ENCODE measurements around the gene ZNHIT6.
A peak's percentile ranks its signal among the peaks of the same experiment; 100 is the strongest.
"Not testable (repeated sequence)": the region's sequence is repeated elsewhere in the genome, so short reads cannot be mapped to it uniquely, and the experiment has no call there.

ZNHIT6 gene

DNA sequence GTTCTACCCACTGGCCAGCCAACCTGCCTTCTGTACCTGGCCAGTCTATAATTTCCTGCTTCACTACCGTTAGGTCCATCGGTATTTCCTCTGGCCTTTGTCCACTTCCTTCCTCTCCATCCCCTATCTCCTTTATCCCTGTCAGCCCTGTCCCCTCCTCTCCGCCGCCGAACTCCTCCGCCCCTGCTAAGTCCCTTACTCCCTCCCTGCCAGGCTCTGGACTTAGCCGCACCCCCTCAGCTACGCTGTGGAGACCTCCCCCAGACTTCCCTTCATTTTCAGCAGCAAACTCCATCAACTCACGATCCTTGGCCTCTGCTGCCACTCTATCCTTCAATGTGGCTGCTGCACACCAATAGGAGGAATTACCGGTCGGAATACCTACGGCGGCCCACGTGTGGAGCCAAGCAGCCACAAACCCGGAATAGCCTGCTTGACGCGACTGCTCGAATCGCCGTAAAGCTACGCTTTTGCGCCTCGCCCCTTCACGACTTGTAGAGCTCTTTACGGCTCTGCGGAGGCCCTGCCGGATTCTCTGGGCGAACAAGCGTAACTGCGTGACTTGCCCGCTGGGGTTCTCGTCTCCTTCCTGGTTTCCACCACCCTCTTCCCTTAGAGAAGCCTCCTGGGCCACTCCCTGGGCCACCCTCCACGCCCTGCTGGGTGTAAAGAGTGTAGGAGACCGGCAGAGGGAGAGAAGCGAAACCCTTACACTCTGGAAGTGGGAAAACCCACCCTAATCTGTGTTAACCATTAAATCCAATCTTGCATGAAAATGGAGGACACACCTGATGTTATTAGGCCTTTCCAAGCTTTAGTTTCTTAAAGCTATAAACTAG is at the start of gene ZNHIT6:
ZNHIT6 (minus strand) TSS at position 444 of the 839 bp plus-strand sequence; CDS start at position 295, 149 bp downstream.
- peak; percentile 90 for DNase-seq (ENCODE audit: low spot score)

DNA sequence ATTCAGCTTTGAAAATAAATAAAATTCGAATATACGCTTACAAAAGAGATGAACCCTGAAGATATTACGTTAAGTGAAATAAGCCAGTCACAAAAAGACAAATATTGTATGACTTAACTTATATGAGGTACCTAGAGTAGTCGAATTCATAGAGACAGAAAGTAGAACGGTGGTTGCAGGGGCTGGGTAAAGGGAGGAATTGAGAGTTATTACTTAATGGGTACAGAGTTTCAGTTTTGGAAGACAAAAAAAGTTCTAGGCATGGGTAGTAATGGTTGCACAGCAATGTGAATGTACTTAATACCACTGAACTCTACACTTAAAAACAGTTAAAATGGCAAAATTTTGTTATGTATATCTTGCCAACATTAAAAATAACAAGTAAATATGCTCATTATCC is 48.6 kb upstream of the ZNHIT6 start:
- no peak for DNase-seq (ENCODE audit: low spot score)

DNA sequence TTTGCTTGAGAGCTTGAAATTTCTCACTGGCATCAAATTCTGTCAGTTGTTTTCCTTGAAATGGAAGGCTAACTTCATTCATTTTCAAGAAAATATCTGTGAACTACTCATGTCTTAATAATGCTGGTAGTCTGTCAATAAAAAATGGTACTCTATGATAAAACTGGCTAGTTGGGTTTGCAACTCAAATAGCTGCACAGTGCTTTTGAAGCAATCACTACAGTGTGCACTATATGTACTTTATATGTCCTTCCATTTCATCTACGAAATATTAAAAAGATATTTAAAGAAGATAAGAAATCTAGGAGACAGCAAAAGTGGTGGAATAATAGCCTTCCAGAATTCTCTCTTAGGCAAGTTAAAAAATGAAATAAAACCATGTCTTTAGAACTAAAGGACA is 39.9 kb upstream of the ZNHIT6 start:
- no peak for DNase-seq (ENCODE audit: low spot score)

- DNase-seq (ENCODE audit: low spot score), result no peak
Measured at GRCh38 chr1:85746777-85747176, 38.5 kb upstream of the ZNHIT6 start.

DNA sequence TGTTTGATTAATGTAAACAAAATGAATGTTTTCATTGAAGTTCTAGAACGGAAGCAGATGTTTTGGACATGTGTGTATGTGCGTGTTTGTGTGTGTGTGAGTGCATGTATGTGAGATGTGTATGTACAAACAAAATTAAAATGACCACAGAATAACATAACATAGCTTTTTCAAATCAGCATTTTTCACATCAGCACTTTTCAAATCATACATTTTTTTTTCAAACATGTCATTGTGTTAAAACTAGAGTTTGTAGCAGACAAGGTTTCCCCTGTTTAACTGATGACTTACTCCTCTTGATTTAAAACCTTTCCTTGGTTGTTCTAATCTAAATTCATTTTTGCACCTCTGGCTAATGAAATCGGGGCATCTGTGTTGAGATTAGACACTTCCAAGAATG is 35.6 kb upstream of the ZNHIT6 start:
- no peak for DNase-seq (ENCODE audit: low spot score)

GRCh38 chr1:85734931-85735330 is 26.7 kb upstream of the ZNHIT6 start:
- no peak for DNase-seq (ENCODE audit: low spot score)

- no peak for DNase-seq (ENCODE audit: low spot score)
Measured at GRCh38 chr1:85718678-85719340, 10.6 kb upstream of the ZNHIT6 start.

DNA sequence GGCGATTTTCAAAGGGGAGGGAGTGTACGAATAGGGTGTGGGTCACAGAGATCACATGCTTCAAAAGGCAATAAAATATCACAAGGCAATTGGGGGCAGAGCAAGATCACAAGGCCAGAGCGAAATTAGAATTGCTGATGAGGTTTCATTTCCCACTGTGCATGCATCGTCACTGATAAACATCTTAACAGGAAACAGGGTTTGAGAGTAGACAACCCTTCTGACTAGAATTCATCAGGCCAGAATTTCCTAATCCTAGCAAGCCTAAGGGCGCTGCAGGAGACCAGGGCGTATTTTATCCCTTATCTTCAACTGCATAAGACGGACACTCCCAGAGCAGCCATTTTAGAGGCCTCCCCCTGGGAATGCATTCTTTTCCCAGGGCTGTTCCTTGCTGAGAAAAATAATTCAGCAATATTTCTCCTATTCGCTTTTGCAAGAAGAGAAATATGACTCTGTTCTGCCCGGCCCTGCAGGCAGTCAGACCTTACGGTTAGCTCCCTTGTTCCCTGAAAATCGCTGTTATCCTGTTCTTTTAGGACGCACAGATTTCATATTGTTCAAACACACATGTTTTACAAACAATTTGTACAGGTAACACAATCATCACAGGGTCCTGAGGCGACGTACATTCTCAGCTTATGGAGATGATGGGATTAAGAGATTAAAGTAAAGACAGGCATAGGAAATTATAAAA is 6.3 kb upstream of the ZNHIT6 start:
- DNase-seq (ENCODE audit: low spot score), result not testable (repeated sequence)

DNA sequence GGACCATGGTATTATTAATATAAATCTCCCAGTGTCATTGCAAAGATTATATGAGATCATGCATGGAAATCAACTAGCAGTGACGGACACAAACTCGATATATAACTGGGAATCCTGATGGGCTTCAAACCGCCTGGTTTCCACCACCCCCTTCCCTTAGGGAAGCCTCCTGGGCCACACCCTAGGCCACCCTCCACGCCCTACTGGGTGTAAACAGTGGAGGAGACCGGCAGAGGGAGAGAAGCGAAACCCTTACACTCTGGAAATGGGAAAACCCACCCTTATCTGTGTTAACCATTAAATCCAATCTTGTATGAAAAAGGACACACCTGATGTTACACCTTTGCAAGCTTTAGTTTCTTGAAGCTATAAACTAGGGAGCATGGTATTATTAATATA is 595 bp upstream of the ZNHIT6 start:
- DNase-seq (ENCODE audit: low spot score), result no peak

DNA sequence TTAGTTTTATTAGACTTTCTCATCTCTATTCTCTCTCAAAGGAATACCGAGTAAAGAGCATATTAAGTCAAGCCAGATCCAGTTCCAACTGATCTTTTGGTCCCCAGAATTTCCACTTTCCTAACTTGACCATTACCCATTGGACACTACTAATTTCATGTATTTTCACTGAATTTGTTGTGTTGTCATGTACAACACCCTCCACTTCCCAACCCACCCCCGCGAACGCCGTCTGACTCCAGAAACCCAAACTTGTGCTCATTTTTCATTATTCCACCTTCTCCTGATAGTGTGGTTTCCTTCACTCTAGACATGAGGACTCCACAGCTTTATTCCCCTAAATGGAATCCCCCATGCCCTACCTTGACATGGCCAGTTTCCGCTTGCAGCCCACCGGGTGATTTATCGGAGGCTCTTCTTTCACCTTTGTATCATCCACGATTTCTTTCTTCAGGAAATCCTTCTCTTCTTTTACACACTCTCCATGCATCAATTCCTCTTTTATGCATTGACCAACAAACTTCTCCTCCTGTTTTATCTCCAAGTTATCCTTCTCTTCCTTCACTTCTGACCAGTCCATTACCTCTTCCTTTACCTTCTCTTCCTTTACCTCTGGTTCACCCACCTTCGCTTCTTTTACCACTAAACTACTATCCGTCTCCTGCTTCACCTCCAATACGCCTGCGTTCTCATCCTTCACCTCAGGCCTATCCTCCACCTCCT is 805 bp downstream of the ZNHIT6 start:
- DNase-seq (ENCODE audit: low spot score), result no peak

DNA sequence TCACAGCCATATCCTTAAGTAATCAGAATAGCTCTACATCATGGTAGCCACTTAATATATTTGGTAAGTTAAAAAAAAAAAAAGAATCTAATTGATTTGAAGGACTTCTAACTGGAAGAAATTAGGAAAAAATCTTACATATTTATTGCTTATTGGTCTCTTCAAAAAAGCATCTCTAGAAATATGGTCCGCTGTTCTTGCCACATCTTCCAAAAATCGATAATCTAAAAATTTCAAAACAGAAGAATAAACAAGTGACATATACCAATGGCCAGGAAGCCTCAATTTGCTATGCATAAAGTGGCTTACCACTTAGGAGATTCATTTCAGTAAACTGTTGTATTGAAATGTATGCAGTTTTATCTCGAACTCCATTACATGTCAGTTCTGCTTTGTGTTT is 2.3 kb downstream of the ZNHIT6 start:
- DNase-seq (ENCODE audit: low spot score), result no peak

- DNase-seq (ENCODE audit: low spot score), result no peak
Measured at GRCh38 chr1:85700422-85700821, 7.8 kb downstream of the ZNHIT6 start.

- no peak for DNase-seq (ENCODE audit: low spot score)
Measured at GRCh38 chr1:85697895-85698294, 10.3 kb downstream of the ZNHIT6 start.

DNA sequence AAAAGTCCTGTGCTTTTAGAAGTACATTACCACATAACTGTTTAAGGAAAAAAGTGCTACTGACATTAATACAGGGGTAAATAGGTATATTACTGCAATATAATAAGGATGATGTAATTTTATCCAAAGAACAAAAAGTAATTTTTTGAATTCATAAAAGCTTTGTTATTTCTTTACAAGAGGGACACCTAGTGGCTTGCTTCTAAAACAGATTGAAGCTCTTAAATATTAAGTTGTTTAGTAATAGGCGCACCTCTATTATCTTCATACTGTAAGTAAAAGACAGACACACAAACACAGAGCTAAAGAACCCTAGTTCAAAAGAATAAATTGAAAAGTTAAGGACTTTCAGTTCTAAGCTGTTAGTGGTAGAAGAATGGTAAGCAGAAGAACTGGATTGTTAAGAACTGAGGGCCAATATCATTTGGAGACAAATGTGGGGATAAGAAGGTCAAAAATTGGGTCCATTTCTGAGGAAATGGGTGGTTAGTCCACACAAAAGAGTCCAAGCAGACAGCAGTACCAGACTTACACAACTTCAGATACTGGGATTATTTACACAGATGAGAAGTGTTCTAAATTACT is 15.4 kb downstream of the ZNHIT6 start:
- DNase-seq (ENCODE audit: low spot score), result no peak

DNA sequence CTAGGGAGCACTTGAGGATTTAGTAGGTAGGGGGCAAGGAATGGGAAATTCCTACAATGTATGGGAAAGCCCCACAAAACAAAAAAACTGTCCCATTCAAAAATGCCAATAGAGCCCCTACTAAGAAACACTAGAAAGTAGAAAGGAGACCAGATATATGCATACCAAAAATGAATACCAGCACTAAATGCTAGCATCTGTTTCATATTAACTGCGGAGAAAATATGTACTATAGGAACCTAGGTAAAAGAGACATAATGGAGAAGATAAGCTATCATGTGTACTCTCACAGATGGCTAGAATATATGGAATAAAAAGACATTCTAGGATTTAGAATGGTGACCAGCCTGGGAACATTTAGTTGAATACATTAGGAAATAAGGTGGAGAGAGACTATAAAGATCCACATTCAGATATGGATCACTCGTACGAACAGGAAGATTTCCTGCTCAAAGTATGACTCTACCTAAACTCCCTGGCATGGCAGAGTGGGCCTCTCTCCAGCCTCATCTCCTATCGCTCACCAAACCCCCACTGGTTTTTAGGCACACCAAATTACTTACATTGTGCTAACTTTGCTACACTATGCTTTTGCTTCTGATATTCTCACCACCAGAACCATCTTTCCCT is 18.3 kb downstream of the ZNHIT6 start:
- DNase-seq (ENCODE audit: low spot score), result no peak

DNA sequence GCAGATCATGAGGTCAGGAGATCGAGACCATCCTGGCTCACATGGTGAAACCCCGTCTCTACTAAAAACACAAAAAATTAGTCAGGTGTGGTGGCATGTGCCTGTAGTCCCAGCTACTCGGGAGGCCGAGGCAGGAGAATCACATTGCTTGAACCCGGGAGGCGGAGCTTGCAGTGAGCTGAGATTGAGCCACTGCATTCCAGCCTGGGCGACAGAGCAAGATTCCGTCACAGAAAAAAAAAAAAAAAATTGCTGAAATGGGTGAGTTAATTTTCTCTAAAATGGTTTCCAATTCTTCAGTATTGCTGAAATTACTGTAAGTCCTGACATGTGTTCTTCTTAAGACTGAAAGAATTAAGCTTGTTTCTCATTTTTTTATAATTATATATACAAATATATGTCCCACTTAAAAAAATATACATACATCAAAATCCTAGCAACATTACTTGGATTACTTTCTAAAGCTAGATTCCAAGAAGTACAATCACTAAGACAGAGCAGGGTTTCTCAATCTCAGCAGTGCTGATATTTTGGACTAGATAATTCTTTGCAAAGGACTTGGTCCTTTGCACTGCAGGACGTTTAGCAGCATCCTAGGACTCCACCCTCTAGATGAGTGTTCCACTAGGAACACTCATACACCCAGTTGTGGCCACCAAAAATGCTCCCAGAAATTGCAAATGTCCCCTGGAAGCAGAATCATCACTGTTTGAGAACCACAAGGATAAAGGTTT is 24.8 kb downstream of the ZNHIT6 start:
- no peak for DNase-seq (ENCODE audit: low spot score)

GRCh38 chr1:85681087-85681486 is 27.1 kb downstream of the ZNHIT6 start:
- DNase-seq (ENCODE audit: low spot score), result no peak

GRCh38 chr1:85678193-85678592 is 30.0 kb downstream of the ZNHIT6 start:
- DNase-seq (ENCODE audit: low spot score), result no peak

GRCh38 chr1:85677656-85678055 is 30.6 kb downstream of the ZNHIT6 start:
- no peak for DNase-seq (ENCODE audit: low spot score)

DNA sequence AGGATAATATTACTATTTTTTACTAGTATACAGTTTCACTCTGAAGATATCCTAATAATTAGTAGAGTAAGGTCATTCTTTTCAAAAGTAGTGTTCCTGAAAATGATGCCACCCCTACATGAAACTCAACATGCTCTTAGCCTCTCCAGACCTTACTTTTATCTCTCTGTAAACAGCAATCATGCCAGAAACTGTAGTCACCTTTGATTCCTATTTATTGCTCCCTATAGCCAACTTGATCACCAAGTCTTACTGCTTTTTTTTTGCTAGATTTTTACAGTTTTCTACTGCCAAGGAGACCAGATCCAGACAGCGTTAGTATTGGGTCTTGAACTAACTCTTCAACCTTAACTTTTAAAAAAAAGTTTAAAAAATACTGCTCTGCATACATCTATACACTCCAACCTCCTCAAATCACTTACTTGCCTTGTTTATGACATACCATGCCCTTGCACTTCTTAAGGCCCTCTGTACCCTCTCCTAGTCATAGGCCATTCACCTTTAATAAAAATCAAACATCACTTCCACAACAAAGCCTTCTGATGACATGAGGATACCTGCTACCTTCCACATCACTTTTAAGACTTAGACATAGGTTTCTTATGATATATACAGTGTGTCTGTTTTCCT is 36.1 kb downstream of the ZNHIT6 start:
- DNase-seq (ENCODE audit: low spot score), result no peak
